ENCODE results near the gene CEACAM19.
"Not testable (repeated sequence)": the region's sequence is repeated elsewhere in the genome, so short reads cannot be mapped to it uniquely, and the experiment has no call there.

Gene CEACAM19

GRCh38 chr19:44710483-44710882, 39.2 kb downstream of the CEACAM19 start:
- no peak for TF ChIP-seq CTCF (IDR thresholded peaks at IDR 0.05; ENCODE audit: low read depth, low read length)
- no peak overlapping the region for H3K4me3 ChIP-seq (ENCODE audit: low read depth, low read length)

- TF ChIP-seq CTCF (IDR thresholded peaks at IDR 0.05; ENCODE audit: low read depth, low read length) = no peak
- no peak overlapping the region for H3K4me3 ChIP-seq (ENCODE audit: low read depth, low read length)
These were observed 41.7 kb downstream of the CEACAM19 start for GRCh38 chr19:44712864-44713515.

GRCh38 chr19:44714597-44715169, 43.4 kb downstream of the CEACAM19 start:
- H3K4me3 ChIP-seq (ENCODE audit: low read depth, low read length) = no peak overlapping the region
- TF ChIP-seq CTCF (IDR thresholded peaks at IDR 0.05; ENCODE audit: low read depth, low read length) = no peak

GRCh38 chr19:44717603-44718002, 46.3 kb downstream of the CEACAM19 start:
- H3K4me3 ChIP-seq (ENCODE audit: low read depth, low read length) = no peak overlapping the region
- TF ChIP-seq CTCF (IDR thresholded peaks at IDR 0.05; ENCODE audit: low read depth, low read length) = no peak

- no peak for TF ChIP-seq CTCF (IDR thresholded peaks at IDR 0.05; ENCODE audit: low read depth, low read length)
- no peak overlapping the region for H3K4me3 ChIP-seq (ENCODE audit: low read depth, low read length)
These were observed 47.4 kb downstream of the CEACAM19 start for GRCh38 chr19:44718441-44719261.

GRCh38 chr19:44719262-44719701, 48.0 kb downstream of the CEACAM19 start:
- no peak overlapping the region for H3K4me3 ChIP-seq (ENCODE audit: low read depth, low read length)
- no peak for TF ChIP-seq CTCF (IDR thresholded peaks at IDR 0.05; ENCODE audit: low read depth, low read length)

GRCh38 chr19:44720396-44720795, 49.1 kb downstream of the CEACAM19 start:
- H3K4me3 ChIP-seq (ENCODE audit: low read depth, low read length) = not testable (repeated sequence)

Measured in WI38 (cell line).